Subcutaneous abdominal adipose tissue (tissue), 5 donors: Measurements from ENCODE around the gene FSTL5.

Experiments
- H3K27ac ChIP-seq: one replicate; pipeline ENCODE4 v1.7.0; 2013; ENCODE audit warnings: low read depth, mild to moderate bottlenecking, inconsistent platforms, low read length, moderate library complexity
- H3K27me3 ChIP-seq, 5 donors: one replicate each; pipeline ENCODE4 v1.7.0; 2013; ENCODE audit warnings: low read length in 5 of 5, inconsistent platforms in 1 of 5; ENCODE audit not compliant: control insufficient read depth in 5 of 5, insufficient read depth in 4 of 5
- H3K36me3 ChIP-seq, 5 donors: one replicate each; pipeline ENCODE4 v1.7.0; 2013; ENCODE audit warnings: low read length in 5 of 5; ENCODE audit not compliant: control insufficient read depth in 5 of 5, insufficient read depth in 5 of 5
- H3K4me1 ChIP-seq, 5 donors: one replicate each; pipeline ENCODE4 v1.7.0; 2013; ENCODE audit warnings: low read length in 5 of 5, mild to moderate bottlenecking in 3 of 5, moderate library complexity in 1 of 5; ENCODE audit not compliant: control insufficient read depth in 5 of 5, insufficient read depth in 5 of 5
- H3K4me3 ChIP-seq, 5 donors: one replicate each; pipeline ENCODE4 v1.7.0; 2013; ENCODE audit warnings: low read length in 5 of 5, low read depth in 1 of 5
- H3K9ac ChIP-seq, 5 donors: one replicate each; pipeline ENCODE4 v1.7.0; 2013; ENCODE audit warnings: low read length in 5 of 5, mild to moderate bottlenecking in 4 of 5, moderate library complexity in 3 of 5
- H3K9me3 ChIP-seq, 5 donors: one replicate each; pipeline ENCODE4 v1.7.0; 2013; ENCODE audit warnings: low read length in 5 of 5; ENCODE audit not compliant: control insufficient read depth in 5 of 5
- donor health status: healthy.
- donor health status: healthy.
- donor health status: healthy.
- donor health status: healthy.
- donor health status: healthy.

Gene FSTL5

GRCh38 chr4:161525121-161525520 lies 638.7 kb downstream of the FSTL5 start:
- H3K36me3 ChIP-seq, result no peaks in the 10 kb centered on the region
- no peak overlapping the region for H3K4me3 ChIP-seq
- H3K4me1 ChIP-seq, result no peaks in the 10 kb centered on the region
- H3K9me3 ChIP-seq, result no peaks in the 10 kb centered on the region
- H3K9ac ChIP-seq, result no peak overlapping the region
- H3K27me3 ChIP-seq, result no peaks in the 10 kb centered on the region
- no peak overlapping the region for H3K27ac ChIP-seq

- Histone ChIP-seq H3K4me1 (no peaks in the 10 kb centered on the region), H3K4me3 (no peak overlapping the region), H3K9me3 (no peaks in the 10 kb centered on the region), H3K9ac (no peak overlapping the region), H3K27me3 (no peaks in the 10 kb centered on the region), H3K27ac (no peak overlapping the region), H3K36me3 (no peaks in the 10 kb centered on the region)
These were observed 641.8 kb downstream of the FSTL5 start for GRCh38 chr4:161522031-161522430.

GRCh38 chr4:161519611-161520010 lies 644.2 kb downstream of the FSTL5 start:
- Histone ChIP-seq H3K9me3 (no peaks in the 10 kb centered on the region), H3K27ac (no peak overlapping the region), H3K4me3 (no peak overlapping the region), H3K36me3 (no peaks in the 10 kb centered on the region), H3K4me1 (no peaks in the 10 kb centered on the region), H3K9ac (no peak overlapping the region), H3K27me3 (no peaks in the 10 kb centered on the region)

GRCh38 chr4:161517941-161518340 lies 645.9 kb downstream of the FSTL5 start:
- no peak overlapping the region for H3K4me3 ChIP-seq
- no peaks in the 10 kb centered on the region for H3K9me3 ChIP-seq
- no peak overlapping the region for H3K9ac ChIP-seq
- no peaks in the 10 kb centered on the region for H3K36me3 ChIP-seq
- no peaks in the 10 kb centered on the region for H3K4me1 ChIP-seq
- no peaks in the 10 kb centered on the region for H3K27me3 ChIP-seq
- no peak overlapping the region for H3K27ac ChIP-seq

GRCh38 chr4:161505141-161505540 lies 658.7 kb downstream of the FSTL5 start:
- H3K27ac ChIP-seq, result no peak overlapping the region

DNA sequence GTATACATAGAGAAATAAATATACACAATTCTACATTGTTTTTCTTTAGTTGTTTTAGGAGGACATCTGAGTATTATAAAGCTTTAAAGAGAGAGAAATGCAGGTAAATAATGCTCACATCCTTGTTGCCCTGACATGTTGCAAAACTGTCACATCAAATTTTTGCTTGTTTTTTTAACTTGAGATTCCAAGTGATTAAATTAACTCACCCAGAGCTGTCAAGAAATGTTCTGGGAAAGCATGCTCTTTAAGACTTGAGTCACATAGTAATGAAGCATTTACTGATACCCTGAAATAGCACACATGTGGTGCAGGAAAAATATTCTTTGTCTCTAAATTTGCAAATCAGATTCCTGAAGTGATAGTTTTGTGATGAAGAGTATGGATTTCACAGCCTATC lies 665.6 kb downstream of the FSTL5 start:
- no peaks in the 10 kb centered on the region for H3K4me1 ChIP-seq
- no peak overlapping the region for H3K9ac ChIP-seq
- no peaks in the 10 kb centered on the region for H3K9me3 ChIP-seq
- no peak overlapping the region for H3K27ac ChIP-seq
- no peak overlapping the region for H3K4me3 ChIP-seq
- no peaks in the 10 kb centered on the region for H3K36me3 ChIP-seq
- H3K27me3 ChIP-seq, result no peaks in the 10 kb centered on the region

More at GRCh38 chr4:161505141-161505540, 658.7 kb downstream of the FSTL5 start:
- H3K36me3 ChIP-seq, result no peaks in the 10 kb centered on the region
- H3K4me1 ChIP-seq, result no peaks in the 10 kb centered on the region
- no peak overlapping the region for H3K4me3 ChIP-seq
- H3K9ac ChIP-seq, result no peak overlapping the region
- no peaks in the 10 kb centered on the region for H3K27me3 ChIP-seq
- no peaks in the 10 kb centered on the region for H3K9me3 ChIP-seq

- Histone ChIP-seq H3K4me1 (no peaks in the 10 kb centered on the region), H3K9me3 (no peaks in the 10 kb centered on the region), H3K4me3 (no peak overlapping the region), H3K27ac (no peak overlapping the region), H3K36me3 (no peaks in the 10 kb centered on the region), H3K9ac (no peak overlapping the region), H3K27me3 (no peaks in the 10 kb centered on the region)
These were observed 677.3 kb downstream of the FSTL5 start for GRCh38 chr4:161486461-161486860.

GRCh38 chr4:161466316-161466715 lies 697.5 kb downstream of the FSTL5 start:
- H3K27ac ChIP-seq, result no peak overlapping the region
- no peaks in the 10 kb centered on the region for H3K4me1 ChIP-seq
- H3K9ac ChIP-seq, result no peak overlapping the region
- no peaks in the 10 kb centered on the region for H3K27me3 ChIP-seq
- H3K9me3 ChIP-seq, result no peaks in the 10 kb centered on the region
- no peak overlapping the region for H3K4me3 ChIP-seq
- H3K36me3 ChIP-seq, result no peaks in the 10 kb centered on the region

DNA sequence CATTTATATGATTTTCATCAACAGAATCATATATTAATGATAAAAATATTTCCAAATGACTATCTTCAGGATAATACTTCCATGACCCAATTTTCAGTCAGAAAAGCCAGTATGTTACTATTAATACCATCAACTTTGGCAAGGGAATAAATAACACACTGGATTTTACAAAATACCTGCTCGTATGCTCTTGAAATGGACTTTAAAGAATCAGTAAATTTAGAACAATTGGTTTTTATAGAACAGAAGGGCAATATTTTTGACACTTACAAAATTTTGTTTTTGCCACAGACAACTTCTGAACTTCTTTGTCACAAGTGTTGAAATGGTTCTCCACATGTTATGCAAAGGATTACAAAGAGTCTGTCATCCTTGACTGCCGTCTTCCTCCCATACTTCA lies 700.4 kb downstream of the FSTL5 start:
- no peaks in the 10 kb centered on the region for H3K4me1 ChIP-seq
- H3K27me3 ChIP-seq, result no peaks in the 10 kb centered on the region
- no peaks in the 10 kb centered on the region for H3K36me3 ChIP-seq
- no peak overlapping the region for H3K9ac ChIP-seq
- H3K9me3 ChIP-seq, result no peaks in the 10 kb centered on the region
- no peak overlapping the region for H3K4me3 ChIP-seq
- H3K27ac ChIP-seq, result no peak overlapping the region

GRCh38 chr4:161457906-161458305 lies 705.9 kb downstream of the FSTL5 start:
- no peaks in the 10 kb centered on the region for H3K36me3 ChIP-seq
- H3K9me3 ChIP-seq, result no peaks in the 10 kb centered on the region
- H3K4me3 ChIP-seq, result no peak overlapping the region
- H3K9ac ChIP-seq, result no peak overlapping the region
- H3K27ac ChIP-seq, result no peak overlapping the region
- no peaks in the 10 kb centered on the region for H3K4me1 ChIP-seq
- H3K27me3 ChIP-seq, result no peaks in the 10 kb centered on the region

DNA sequence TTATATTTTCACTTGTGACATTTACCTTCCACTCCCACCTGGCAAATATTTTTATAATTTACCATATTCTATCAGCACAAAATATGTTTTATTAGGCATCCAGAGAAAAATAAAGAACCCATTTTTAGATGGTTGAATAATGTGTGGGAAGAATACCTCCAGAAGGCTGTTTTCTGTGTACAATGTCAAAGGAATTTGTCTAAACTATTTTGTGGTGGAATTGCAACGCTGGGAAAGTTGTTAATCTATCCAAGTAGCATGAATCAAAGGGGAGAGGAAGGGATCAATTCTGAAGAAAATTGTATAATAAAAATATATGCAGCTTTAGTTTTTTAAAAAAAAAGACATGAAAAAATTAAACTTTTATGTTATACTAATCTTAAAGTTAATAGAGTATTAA lies 706.5 kb downstream of the FSTL5 start:
- Histone ChIP-seq H3K36me3 (no peaks in the 10 kb centered on the region), H3K4me3 (no peak overlapping the region), H3K9ac (no peak overlapping the region), H3K27ac (no peak overlapping the region), H3K27me3 (no peaks in the 10 kb centered on the region), H3K9me3 (no peaks in the 10 kb centered on the region), H3K4me1 (no peaks in the 10 kb centered on the region)
